Breast epithelium (tissue), 4 donors: ENCODE data around the gene VPS45. TPM values are rescaled to one million over a fixed set of nuclear protein-coding genes. Genes with fewer than 3 reads are reported as not detected.

Source experiments
- DNase-seq, 2 donors: peaks; one replicate each; pipeline ENCODE4 v3.0.0-alpha.2; 2019; ENCODE audit warnings: low spot score in 2 of 2
- H3K27ac ChIP-seq, 2 donors: fragments of 200-600 bp; sonication (generic) in 1 of 2; one replicate each; pipeline ENCODE4 v1.5.1; 2016 to 2019; ENCODE audit warnings: mild to moderate bottlenecking in 1 of 2
- H3K27me3 ChIP-seq, 2 donors: fragments of 200-600 bp; sonication (generic) in 1 of 2; one replicate each; pipeline versions ENCODE4 v1.5.1 to v1.6.0; 2017 to 2019; ENCODE audit warnings: control low read depth in 1 of 2, mild to moderate bottlenecking in 1 of 2
- H3K36me3 ChIP-seq: fragments of 200-600 bp; one replicate; pipeline ENCODE4 v1.5.1; 2019
- H3K4me1 ChIP-seq, 2 donors: fragments of 200-600 bp; sonication (generic); one replicate each; pipeline ENCODE4 v1.5.1; 2016 to 2019; ENCODE audit warnings: control low read depth in 1 of 2
- H3K4me3 ChIP-seq, 3 donors: fragments of 200-600 bp; sonication (generic); 1 replicate in 2 of 3; 2 replicates in 1 of 3; pipeline ENCODE4 v1.5.1; 2016 to 2019; ENCODE audit warnings: mild to moderate bottlenecking in 3 of 3, moderate library complexity in 2 of 3
- H3K9me3 ChIP-seq, 2 donors: fragments of 200-600 bp; sonication (generic) in 1 of 2; one replicate each; pipeline ENCODE4 v1.5.1; 2016 to 2019; ENCODE audit warnings: control low read depth in 1 of 2
- POLR2A ChIP-seq: fragments of 450-650 bp; IDR thresholded peaks from one replicate; pipeline ENCODE4 v1.6.1; 2016; ENCODE audit warnings: antibody characterized with exemption, mild to moderate bottlenecking, moderate library complexity
- POLR2AphosphoS5 ChIP-seq, 3 donors: sonication (generic); formaldehyde crosslinking; IDR thresholded peaks; one replicate each; pipeline ENCODE4 v1.6.1; 2017; ENCODE audit warnings: antibody characterized with exemption in 3 of 3
- intact Hi-C: fragments of 100-400 bp; cut with DNase I; formaldehyde crosslinking; loops from one replicate; pipeline ENCODE4 v1.15.1; 2023; ENCODE audit warnings: low total_unique reads
- total RNA-seq, 3 donors: library from RNA; depleted of rRNA; stranded (reverse); fragments of >200 nt; gene quantifications; one replicate each; pipeline ENCODE4 v1.1.0, GENCODE V29; 2016
- TF ChIP-seq, protein P1 (sequence below), 3 donors: fragments of 450-650 bp; IDR thresholded peaks; one replicate each; pipeline ENCODE4 v1.5.1; 2016 to 2017; ENCODE audit warnings: antibody characterized with exemption in 3 of 3, mild to moderate bottlenecking in 3 of 3, moderate library complexity in 3 of 3

VPS45 gene
- total RNA-seq, 3 donors from 2014 or later: 37.1 to 72.0 (median 45.6) TPM

DNA sequence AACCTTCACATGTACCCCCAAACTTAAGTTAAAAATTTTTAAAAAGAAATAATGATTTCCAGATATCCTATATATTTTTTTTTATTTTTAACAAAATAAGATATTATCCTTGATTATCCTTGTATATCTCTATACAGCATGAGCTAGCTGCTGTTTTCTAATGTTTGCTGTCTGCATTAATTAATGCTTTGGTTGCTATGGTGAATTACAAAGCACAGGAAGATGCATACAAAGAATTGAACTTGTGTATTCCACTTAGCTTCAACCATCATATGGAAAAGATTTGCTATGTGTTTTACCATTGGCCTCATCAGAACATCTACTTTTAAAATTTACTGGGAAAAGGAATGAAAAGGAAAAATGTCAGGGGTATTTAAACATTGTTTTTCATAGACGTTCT is 35.4 kb downstream of the VPS45 start:
- intact Hi-C loops: no loop called here
- H3K27me3 ChIP-seq: no peaks in the 10 kb centered on the region
- TF ChIP-seq POLR2AphosphoS5 (IDR thresholded peaks at IDR 0.05) (no peak), POLR2A (no peak)
- TF ChIP-seq, protein P1, sequence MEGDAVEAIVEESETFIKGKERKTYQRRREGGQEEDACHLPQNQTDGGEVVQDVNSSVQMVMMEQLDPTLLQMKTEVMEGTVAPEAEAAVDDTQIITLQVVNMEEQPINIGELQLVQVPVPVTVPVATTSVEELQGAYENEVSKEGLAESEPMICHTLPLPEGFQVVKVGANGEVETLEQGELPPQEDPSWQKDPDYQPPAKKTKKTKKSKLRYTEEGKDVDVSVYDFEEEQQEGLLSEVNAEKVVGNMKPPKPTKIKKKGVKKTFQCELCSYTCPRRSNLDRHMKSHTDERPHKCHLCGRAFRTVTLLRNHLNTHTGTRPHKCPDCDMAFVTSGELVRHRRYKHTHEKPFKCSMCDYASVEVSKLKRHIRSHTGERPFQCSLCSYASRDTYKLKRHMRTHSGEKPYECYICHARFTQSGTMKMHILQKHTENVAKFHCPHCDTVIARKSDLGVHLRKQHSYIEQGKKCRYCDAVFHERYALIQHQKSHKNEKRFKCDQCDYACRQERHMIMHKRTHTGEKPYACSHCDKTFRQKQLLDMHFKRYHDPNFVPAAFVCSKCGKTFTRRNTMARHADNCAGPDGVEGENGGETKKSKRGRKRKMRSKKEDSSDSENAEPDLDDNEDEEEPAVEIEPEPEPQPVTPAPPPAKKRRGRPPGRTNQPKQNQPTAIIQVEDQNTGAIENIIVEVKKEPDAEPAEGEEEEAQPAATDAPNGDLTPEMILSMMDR (IDR thresholded peaks at IDR 0.05): no peak
- H3K4me3 ChIP-seq: no peak overlapping the region
- no peaks in the 10 kb centered on the region for H3K9me3 ChIP-seq
- DNase-seq: no peak
- no peaks in the 10 kb centered on the region for H3K36me3 ChIP-seq
- no peaks in the 10 kb centered on the region for H3K4me1 ChIP-seq
- no peak overlapping the region for H3K27ac ChIP-seq

DNA sequence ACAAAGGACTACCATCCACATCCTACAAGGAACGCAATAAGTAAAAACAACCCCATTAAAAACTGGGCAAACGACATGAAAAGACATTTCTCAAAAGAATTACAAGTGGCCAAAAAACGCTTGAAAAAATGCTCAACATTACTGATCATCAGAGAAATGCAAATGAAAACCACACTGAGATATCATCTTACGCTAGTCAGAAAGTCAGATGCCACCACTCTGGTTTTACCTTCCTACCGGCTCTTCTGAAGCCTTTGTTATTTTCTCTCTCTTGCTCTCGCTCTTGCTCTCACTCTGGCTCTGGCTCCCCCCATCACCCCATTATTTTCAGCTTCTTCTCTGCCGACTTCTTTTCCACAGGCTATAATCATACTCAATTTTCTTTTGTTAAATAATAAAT is 38.8 kb downstream of the VPS45 start:
- DNase-seq: no peak
- no peaks in the 10 kb centered on the region for H3K9me3 ChIP-seq
- TF ChIP-seq POLR2A: no peak
- TF ChIP-seq POLR2AphosphoS5 (IDR thresholded peaks at IDR 0.05): no peak
- TF ChIP-seq, protein P1 (IDR thresholded peaks at IDR 0.05): no peak
- intact Hi-C loops: no loop called here
- no peak overlapping the region for H3K4me3 ChIP-seq
- H3K4me1 ChIP-seq: no peaks in the 10 kb centered on the region
- no peak overlapping the region for H3K27ac ChIP-seq
- H3K27me3 ChIP-seq: no peaks in the 10 kb centered on the region
- H3K36me3 ChIP-seq: no peaks in the 10 kb centered on the region

DNA sequence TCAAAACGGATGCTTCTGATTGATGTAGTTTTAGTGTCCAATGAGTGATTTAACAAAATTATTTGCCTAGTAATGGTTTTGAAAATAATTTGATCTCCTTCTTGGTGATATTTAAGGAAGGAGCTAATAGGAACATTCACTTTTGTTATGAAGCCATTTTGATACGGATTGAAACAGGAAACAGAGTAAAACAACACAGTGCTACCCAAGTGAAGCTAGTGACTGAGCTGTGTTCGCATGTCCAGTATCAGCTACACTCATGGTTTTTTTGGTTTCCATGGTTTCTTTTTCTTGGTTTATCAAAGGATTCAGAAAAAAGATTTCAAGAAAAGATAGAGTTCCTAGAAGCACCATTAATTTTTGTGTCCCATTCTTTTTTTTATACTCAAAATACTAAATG is 42.0 kb downstream of the VPS45 start:
- Histone ChIP-seq H3K9me3 (peaks cover 3 to 5% of the 10 kb centered on the region in 2 donors), H3K4me1 (no peaks in the 10 kb centered on the region), H3K4me3 (no peak overlapping the region), H3K27ac (no peak overlapping the region), H3K36me3 (no peaks in the 10 kb centered on the region), H3K27me3 (no peaks in the 10 kb centered on the region)
- DNase-seq: no peak
- intact Hi-C loops: no loop called here
- TF ChIP-seq POLR2A: no peak
- TF ChIP-seq, protein P1 (IDR thresholded peaks at IDR 0.05): no peak
- no peak for TF ChIP-seq POLR2AphosphoS5 (IDR thresholded peaks at IDR 0.05)

DNA sequence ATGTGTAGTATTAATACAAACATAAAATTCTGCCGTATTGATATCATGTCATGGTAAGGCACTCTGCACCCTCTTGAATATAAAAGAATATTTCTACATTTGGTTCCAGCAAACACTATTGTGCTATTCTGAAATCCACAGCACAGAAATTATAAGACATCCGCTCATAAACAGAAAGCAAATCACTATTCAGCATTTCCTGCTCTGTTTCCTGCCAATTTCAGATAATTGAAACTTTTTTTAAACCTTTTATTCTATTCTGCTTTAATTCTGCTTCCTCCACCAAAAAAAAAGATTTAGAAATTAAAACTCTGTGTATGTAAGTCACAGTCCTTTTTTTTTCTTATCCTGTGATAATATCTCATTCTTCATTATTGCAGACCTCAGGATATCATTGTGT is 42.5 kb downstream of the VPS45 start:
- Histone ChIP-seq H3K36me3 (no peaks in the 10 kb centered on the region), H3K27me3 (no peaks in the 10 kb centered on the region), H3K4me1 (no peaks in the 10 kb centered on the region), H3K4me3 (no peak overlapping the region), H3K27ac (no peak overlapping the region), H3K9me3 (peaks cover 8 to 10% of the 10 kb centered on the region in 2 donors)
- TF ChIP-seq POLR2AphosphoS5 (IDR thresholded peaks at IDR 0.05) (no peak), POLR2A (no peak)
- TF ChIP-seq, protein P1 (IDR thresholded peaks at IDR 0.05): no peak
- no peak for DNase-seq
- intact Hi-C loops: no loop called here

DNA sequence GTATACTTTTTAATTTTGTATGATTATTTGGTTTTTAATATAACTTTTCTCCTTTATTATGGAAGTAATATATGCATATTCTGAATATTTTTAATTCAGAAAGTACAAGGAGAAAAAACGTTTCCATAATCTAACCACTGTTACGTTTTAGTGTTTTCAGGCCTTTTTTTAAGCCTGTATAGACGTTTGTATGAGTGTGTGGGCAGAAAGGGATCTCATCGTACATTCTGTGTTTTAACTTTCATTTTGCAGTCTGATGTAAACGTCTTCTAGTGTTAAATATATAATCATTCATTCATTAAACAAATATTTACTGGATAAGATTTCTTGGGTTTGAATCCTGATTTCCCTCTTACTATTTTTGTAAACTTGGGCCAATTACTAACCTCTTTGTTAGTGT is 44.1 kb downstream of the VPS45 start:
- no peak overlapping the region for H3K27ac ChIP-seq
- H3K27me3 ChIP-seq: no peaks in the 10 kb centered on the region
- H3K9me3 ChIP-seq: peaks cover 10 to 12% of the 10 kb centered on the region in 2 donors
- TF ChIP-seq, protein P1 (IDR thresholded peaks at IDR 0.05): no peak
- TF ChIP-seq POLR2A (no peak), POLR2AphosphoS5 (IDR thresholded peaks at IDR 0.05) (no peak)
- no peak overlapping the region for H3K4me3 ChIP-seq
- intact Hi-C loops: no loop called here
- H3K4me1 ChIP-seq: no peaks in the 10 kb centered on the region
- H3K36me3 ChIP-seq: no peaks in the 10 kb centered on the region
- no peak for DNase-seq
